Endothelial cell of umbilical vein (primary cell): ENCODE results near the gene C16orf74. TPM values are rescaled to one million over a fixed set of nuclear protein-coding genes. Genes with fewer than 3 reads are reported as not detected.

ENCODE experiments used
- BruUV-seq: library from RNA; stranded (reverse); fragments of 400-500 nt; replicated peaks from 2 replicates; lab custom pipeline; 2021; lab: Mats Ljungman, UMichigan
- CTCF ChIA-PET: fragments of 300-600, 350-600 bp; sonication (Branson Sonifier 250); formaldehyde crosslinking; loops from one replicate; lab custom pipeline; 2021; ENCODE audit warnings: antibody characterized with exemption, inconsistent platforms; lab: Charles Lee
- POLR2A ChIA-PET: fragments of 300-600, 350-600 bp; sonication (Branson Sonifier 250); formaldehyde crosslinking; loops from one replicate; lab custom pipeline; 2021; ENCODE audit warnings: antibody characterized with exemption, inconsistent platforms; lab: Charles Lee
- DNase-seq: peaks from one replicate; pipeline ENCODE4 v3.0.0-alpha.2; 2011; ENCODE audit warnings: low read depth, low spot score
- FAIRE-seq: peaks from 2 replicates; lab custom pipeline; 2011; peaks lifted over from hg19 to GRCh38; lab: Jason Lieb, UNC
- H2AFZ ChIP-seq: 2 replicates; pipeline ENCODE4 v1.6.0; 2012; ENCODE audit warnings: low read depth, low read length, control low read depth, inconsistent platforms
- H3K27ac ChIP-seq: 2 replicates; pipeline ENCODE4 v1.5.1; 2011; ENCODE audit warnings: low read depth, mild to moderate bottlenecking, control low read depth, low read length, moderate library complexity; ENCODE audit not compliant: insufficient read depth
- H3K27me3 ChIP-seq, 2 experiments: 2 replicates each; pipeline versions ENCODE4 v1.6.0 to v1.6.1; 2011; ENCODE audit warnings: low read length in 2 of 2, mixed read lengths in 1 of 2; ENCODE audit not compliant: control insufficient read depth in 2 of 2, insufficient read depth in 2 of 2
- H3K36me3 ChIP-seq, 2 experiments: 2 replicates in 1 of 2; 3 replicates in 1 of 2; pipeline ENCODE4 v1.5.1; 2011; ENCODE audit warnings: low read length in 2 of 2, mild to moderate bottlenecking in 1 of 2, moderate library complexity in 1 of 2; ENCODE audit not compliant: control insufficient read depth in 2 of 2, insufficient read depth in 2 of 2; ENCODE audit errors: extremely low read depth in 1 of 2
- H3K4me1 ChIP-seq: 3 replicates; pipeline ENCODE4 v1.5.1; 2011; ENCODE audit warnings: mild to moderate bottlenecking, low read length; ENCODE audit not compliant: control insufficient read depth, insufficient read depth; ENCODE audit errors: extremely low read depth
- H3K4me2 ChIP-seq: 2 replicates; pipeline ENCODE4 v1.6.1; 2011; ENCODE audit warnings: low read length, control low read depth, mixed read lengths; ENCODE audit not compliant: insufficient read depth
- H3K4me3 ChIP-seq, 3 experiments: fragments of 200-600 bp in 1 of 3; sonication (generic), shearing (Covaris generic) in 1 of 3; replicated peaks in 1 of 3; 2 replicates each; pipeline ENCODE4 v1.5.1; 2011 to 2016; ENCODE audit warnings: control low read depth in 3 of 3, low read length in 3 of 3, mild to moderate bottlenecking in 2 of 3, inconsistent platforms in 1 of 3, low read depth in 1 of 3, moderate library complexity in 1 of 3; ENCODE audit not compliant: insufficient read depth in 1 of 3
- H3K79me2 ChIP-seq: 2 replicates; pipeline ENCODE4 v1.6.0; 2012; ENCODE audit warnings: low read length, inconsistent platforms; ENCODE audit not compliant: control insufficient read depth, insufficient read depth
- H3K9ac ChIP-seq: replicated peaks from 2 replicates; pipeline ENCODE3; 2011; ENCODE audit warnings: low read length, control low read depth; ENCODE audit not compliant: insufficient read depth; ENCODE audit errors: extremely low read depth
- H3K9me1 ChIP-seq: replicated peaks from 3 replicates; pipeline ENCODE4 v1.6.0; 2011; ENCODE audit warnings: mild to moderate bottlenecking, low read length; ENCODE audit not compliant: control insufficient read depth, insufficient read depth; ENCODE audit errors: extremely low read depth
- H3K9me3 ChIP-seq: replicated peaks from 2 replicates; pipeline ENCODE4 v1.5.1; 2012; ENCODE audit warnings: low read length, inconsistent platforms; ENCODE audit not compliant: control insufficient read depth, insufficient read depth
- H4K20me1 ChIP-seq: replicated peaks from 2 replicates; pipeline ENCODE3; 2011; ENCODE audit warnings: mild to moderate bottlenecking, low read length; ENCODE audit not compliant: control insufficient read depth, insufficient read depth; ENCODE audit errors: extremely low read depth
- EZH2 ChIP-seq: IDR thresholded peaks from 2 replicates; pipeline ENCODE4 v1.6.1; 2012; ENCODE audit warnings: borderline replicate concordance, low read depth, mild to moderate bottlenecking, moderate library complexity, low read length, inconsistent platforms; ENCODE audit not compliant: severe bottlenecking
- FOS ChIP-seq: IDR thresholded peaks from 2 replicates; pipeline ENCODE4 v1.6.1; 2011; ENCODE audit warnings: mild to moderate bottlenecking, low read length, moderate library complexity, borderline replicate concordance; ENCODE audit not compliant: insufficient read depth
- GATA2 ChIP-seq: IDR thresholded peaks from 2 replicates; pipeline ENCODE4 v1.7.0; 2011; ENCODE audit warnings: low read depth, mild to moderate bottlenecking, moderate library complexity, mixed read lengths, low read length; ENCODE audit not compliant: insufficient read length, insufficient read depth
- JUN ChIP-seq: IDR thresholded peaks from 2 replicates; pipeline ENCODE4 v1.6.1; 2011; ENCODE audit warnings: borderline replicate concordance, low read depth; ENCODE audit not compliant: insufficient read length, insufficient read depth
- MAX ChIP-seq: IDR thresholded peaks from 2 replicates; pipeline ENCODE4 v1.6.1; 2011; ENCODE audit not compliant: insufficient read depth, insufficient read length
- POLR2A ChIP-seq: IDR thresholded peaks from 2 replicates; pipeline ENCODE4 v1.6.1; 2012; ENCODE audit warnings: low read depth, mild to moderate bottlenecking, control low read depth, low read length
- POLR2AphosphoS5 ChIP-seq: IDR thresholded peaks from 2 replicates; pipeline ENCODE4 v1.6.1; 2012; ENCODE audit warnings: low read depth, mild to moderate bottlenecking, control low read depth, low read length, moderate library complexity; ENCODE audit not compliant: insufficient read depth
- dilution Hi-C: fragments of 300-500 bp; cut with MboI; formaldehyde crosslinking; loops from one replicate; pipeline ENCODE4 v1.15.0; 2019; ENCODE audit warnings: low sequenced_read_pairs; ENCODE audit not compliant: extremely low pct_ligation_motif_present
- intact Hi-C: fragments of 100-400 bp; cut with micrococcal nuclease; formaldehyde crosslinking; loops from one replicate; pipeline ENCODE4 v1.10.0; 2022
- polyA plus RNA-seq, 4 experiments: library from polyadenylated mRNA; depleted of rRNA in 3 of 4; stranded (reverse) in 3 of 4; unstranded in 1 of 4; fragments of >200 nt; gene quantifications; 2 replicates each; pipeline versions ENCODE4 v1.2.1 to v1.2.3, GENCODE V29; 2011 to 2012; ENCODE audit warnings: missing spikeins in 1 of 4
- total RNA-seq: library from RNA; stranded (reverse); gene quantifications from 2 replicates; pipeline ENCODE4 v1.2.3, GENCODE V29; 2021
- TF ChIP-seq, protein P1 (sequence below), 2 donors: IDR thresholded peaks; 1 replicate in 1 of 2; 2 replicates in 1 of 2; pipeline ENCODE4 v1.5.1; 2011; ENCODE audit warnings: low read length in 2 of 2, mild to moderate bottlenecking in 2 of 2, moderate library complexity in 2 of 2, control low read depth in 1 of 2, inconsistent platforms in 1 of 2, low read depth in 1 of 2; ENCODE audit not compliant: insufficient read depth in 1 of 2; ENCODE audit errors: extremely low read depth in 1 of 2

Gene C16orf74
- total and polyA plus RNA-seq, 2 donors (not counting 3 experiments of a cell fraction or from before 2014, with no cell fraction given): 12.1 to 38.7 TPM

DNA sequence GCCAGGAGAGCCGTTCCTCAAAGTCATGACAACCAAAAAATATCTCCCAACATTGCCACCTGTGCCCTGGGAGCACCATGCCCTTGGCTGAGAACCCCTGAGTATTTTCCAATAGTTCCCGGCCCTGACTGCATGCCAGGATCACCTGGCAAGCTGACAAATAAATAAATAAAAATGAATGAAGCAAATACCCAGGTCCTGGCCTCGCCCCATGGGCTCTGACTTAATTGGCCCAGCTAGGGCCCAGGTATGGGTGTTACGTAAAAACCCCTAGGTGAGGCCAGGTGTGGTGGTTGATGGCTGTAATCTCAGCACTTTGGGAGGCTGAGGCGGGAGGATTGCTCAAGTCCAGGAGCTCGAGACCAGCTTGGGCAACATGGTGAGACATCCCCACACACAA is 2.7 kb upstream of the C16orf74 start:
- ChIA-PET POLR2A (no interaction called here), CTCF (no interaction called here)
- H3K9me3 ChIP-seq: no peaks in the 10 kb centered on the region
- no peak overlapping the region for H3K4me3 ChIP-seq
- H3K9me1 ChIP-seq: no peaks in the 10 kb centered on the region
- H3K9ac ChIP-seq: no peak overlapping the region
- no peak for DNase-seq
- no peaks in the 10 kb centered on the region for H3K36me3 ChIP-seq
- dilution Hi-C loops (no loop called here), intact Hi-C loops (no loop called here)
- peaks cover 16% of the 10 kb centered on the region for H3K79me2 ChIP-seq
- FAIRE-seq: no peak
- no peaks in the 10 kb centered on the region for H4K20me1 ChIP-seq
- no peak overlapping the region for H3K4me2 ChIP-seq
- BruUV-seq: no TSS peak
- H3K27me3 ChIP-seq: no peaks in the 10 kb centered on the region
- no peak overlapping the region for H3K27ac ChIP-seq
- H2AFZ ChIP-seq: no peak overlapping the region
- peaks cover 24% of the 10 kb centered on the region for H3K4me1 ChIP-seq
- TF ChIP-seq, protein P1, sequence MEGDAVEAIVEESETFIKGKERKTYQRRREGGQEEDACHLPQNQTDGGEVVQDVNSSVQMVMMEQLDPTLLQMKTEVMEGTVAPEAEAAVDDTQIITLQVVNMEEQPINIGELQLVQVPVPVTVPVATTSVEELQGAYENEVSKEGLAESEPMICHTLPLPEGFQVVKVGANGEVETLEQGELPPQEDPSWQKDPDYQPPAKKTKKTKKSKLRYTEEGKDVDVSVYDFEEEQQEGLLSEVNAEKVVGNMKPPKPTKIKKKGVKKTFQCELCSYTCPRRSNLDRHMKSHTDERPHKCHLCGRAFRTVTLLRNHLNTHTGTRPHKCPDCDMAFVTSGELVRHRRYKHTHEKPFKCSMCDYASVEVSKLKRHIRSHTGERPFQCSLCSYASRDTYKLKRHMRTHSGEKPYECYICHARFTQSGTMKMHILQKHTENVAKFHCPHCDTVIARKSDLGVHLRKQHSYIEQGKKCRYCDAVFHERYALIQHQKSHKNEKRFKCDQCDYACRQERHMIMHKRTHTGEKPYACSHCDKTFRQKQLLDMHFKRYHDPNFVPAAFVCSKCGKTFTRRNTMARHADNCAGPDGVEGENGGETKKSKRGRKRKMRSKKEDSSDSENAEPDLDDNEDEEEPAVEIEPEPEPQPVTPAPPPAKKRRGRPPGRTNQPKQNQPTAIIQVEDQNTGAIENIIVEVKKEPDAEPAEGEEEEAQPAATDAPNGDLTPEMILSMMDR (IDR thresholded peaks at IDR 0.05; ENCODE audit: extremely low read depth in 1 of 2, insufficient read depth in 1 of 2, low read depth in 1 of 2, low read length in 2 of 2): no peak
- TF ChIP-seq GATA2 (no peak), POLR2AphosphoS5 (no peak), FOS (no peak), MAX (no peak), EZH2 (no peak), POLR2A (no peak), JUN (no peak)
